A673 (cell line): ENCODE results near the gene PPP1R14D. TPM values are rescaled to one million over a fixed set of nuclear protein-coding genes. Genes with fewer than 3 reads are reported as not detected.

Experiments
- BruUV-seq: library from RNA; stranded (reverse); fragments of 400-500 nt; replicated peaks from 2 replicates; lab custom pipeline; 2021; lab: Mats Ljungman, UMichigan
- CTCF ChIA-PET: fragments of 300-600 bp; sonication (Branson Sonifier 250); formaldehyde crosslinking; loops from one replicate; lab custom pipeline; 2022; ENCODE audit warnings: antibody characterized with exemption; lab: Charles Lee
- POLR2A ChIA-PET: fragments of 300-600 bp; sonication (Branson Sonifier 250); formaldehyde crosslinking; loops from one replicate; lab custom pipeline; 2022; ENCODE audit warnings: antibody characterized with exemption; ENCODE audit not compliant: low non-redundant PET; lab: Charles Lee
- DNase-seq: peaks from one replicate; pipeline ENCODE4 v3.0.0-alpha.2; 2015; ENCODE audit warnings: low spot score
- H3K27ac ChIP-seq: fragments of 200-600 bp; sonication (generic); 2 replicates; pipeline ENCODE4 v1.5.1; 2016; ENCODE audit warnings: mixed run types, low read depth, mild to moderate bottlenecking, mixed read lengths, antibody characterized with exemption, low read length; ENCODE audit not compliant: poor library complexity, severe bottlenecking
- H3K27me3 ChIP-seq: fragments of 200-600 bp; sonication (generic); replicated peaks from 2 replicates; pipeline ENCODE4 v1.6.1; 2017; ENCODE audit warnings: mixed run types, low read depth, mild to moderate bottlenecking, mixed read lengths, antibody characterized with exemption, low read length; ENCODE audit not compliant: insufficient read depth, poor library complexity
- H3K36me3 ChIP-seq: fragments of 200-600 bp; sonication (generic); 2 replicates; pipeline ENCODE4 v1.6.1; 2016; ENCODE audit warnings: mixed run types, mild to moderate bottlenecking, mixed read lengths, antibody characterized with exemption, low read length; ENCODE audit not compliant: insufficient read depth, poor library complexity, severe bottlenecking
- H3K4me1 ChIP-seq: fragments of 200-600 bp; sonication (generic); 2 replicates; pipeline ENCODE4 v1.6.1; 2017; ENCODE audit warnings: mixed run types, mild to moderate bottlenecking, mixed read lengths, antibody characterized with exemption, low read length; ENCODE audit not compliant: insufficient read depth, poor library complexity, severe bottlenecking
- H3K4me3 ChIP-seq: fragments of 200-600 bp; sonication (generic); 2 replicates; pipeline ENCODE4 v1.5.1; 2016; ENCODE audit warnings: low read depth, mixed run types, mild to moderate bottlenecking, mixed read lengths, low read length; ENCODE audit not compliant: poor library complexity, severe bottlenecking
- H3K9me3 ChIP-seq: fragments of 200-600 bp; sonication (generic); 2 replicates; pipeline ENCODE4 v1.6.1; 2016; ENCODE audit warnings: mixed run types, low read depth, mild to moderate bottlenecking, mixed read lengths, antibody characterized with exemption, low read length; ENCODE audit not compliant: poor library complexity, severe bottlenecking
- CTCF ChIP-seq: fragments of 300-800, 200-600 bp; sonication (generic); conservative IDR thresholded peaks from 2 replicates; pipeline ENCODE4 v1.5.1; 2017; ENCODE audit warnings: low read depth, mild to moderate bottlenecking, antibody characterized with exemption, low read length, moderate library complexity, mixed read lengths
- EZH2 ChIP-seq: fragments of 200-600 bp; sonication (generic); IDR thresholded peaks from 2 replicates; pipeline ENCODE4 v1.6.1; 2017; ENCODE audit warnings: borderline replicate concordance, low read depth, mild to moderate bottlenecking, mixed read lengths, antibody characterized with exemption, low read length; ENCODE audit not compliant: poor library complexity, severe bottlenecking
- intact Hi-C: fragments of 100-400 bp; cut with micrococcal nuclease; formaldehyde crosslinking; loops from one replicate; pipeline ENCODE4 v1.10.0; 2022; ENCODE audit not compliant: unreplicated experiment
- total RNA-seq: library from RNA; stranded (reverse); gene quantifications from 2 replicates; pipeline ENCODE4 v1.2.3, GENCODE V29; 2021

PPP1R14D gene
- total RNA-seq, 1 experiment from 2014 or later: not detected

GRCh38 chr15:40771242-40771641 lies 57.3 kb downstream of the PPP1R14D start:
- Histone ChIP-seq H3K9me3 (no peaks in the 10 kb centered on the region), H3K4me3 (no peak overlapping the region), H3K27ac (no peak overlapping the region), H3K27me3 (no peaks in the 10 kb centered on the region), H3K36me3 (peaks cover 18% of the 10 kb centered on the region), H3K4me1 (peaks cover 23% of the 10 kb centered on the region)
- intact Hi-C loops: no loop called here
- BruUV-seq: no TSS peak
- TF ChIP-seq CTCF (no peak), EZH2 (no peak)
- ChIA-PET CTCF (no interaction called here), POLR2A (no interaction called here)
- no peak for DNase-seq

- Histone ChIP-seq H3K36me3 (peaks cover 9% of the 10 kb centered on the region), H3K4me1 (peaks cover 33% of the 10 kb centered on the region), H3K27me3 (no peaks in the 10 kb centered on the region), H3K4me3 (no peak overlapping the region), H3K9me3 (no peaks in the 10 kb centered on the region), H3K27ac (peak overlapping the region; percentile 69)
- ChIA-PET POLR2A (no interaction called here), CTCF (no interaction called here)
- TF ChIP-seq EZH2 (no peak), CTCF (no peak)
- BruUV-seq: no TSS peak
- intact Hi-C loops: no loop called here
- no peak for DNase-seq
These were observed 58.3 kb downstream of the PPP1R14D start for GRCh38 chr15:40770147-40770721.

GRCh38 chr15:40769274-40770146 lies 59.0 kb downstream of the PPP1R14D start, which contains the start of gene C15orf62:
Gene C15orf62, plus strand, starts transcription at chr15:40769980. Its CDS starts 516 bp downstream, at chr15:40770496.
- CTCF ChIA-PET: interaction anchor here (1.3 kb wide), 1 partner anchor 13 kb away, joined by 3 read pairs; no protein-coding TSS in a partner anchor
- POLR2A ChIA-PET: no interaction called here
- Histone ChIP-seq H3K4me1 (peaks cover 40% of the 10 kb centered on the region), H3K36me3 (peaks cover 8% of the 10 kb centered on the region), H3K27me3 (no peaks in the 10 kb centered on the region), H3K4me3 (no peak within 1 kb of the TSS), H3K27ac (peak within 1 kb of the TSS; percentile 69), H3K9me3 (no peaks in the 10 kb centered on the region)
- intact Hi-C loops: no loop called here
- DNase-seq: peak; percentile 80
- no TSS peak for BruUV-seq
- TF ChIP-seq EZH2 (no peak), CTCF (no peak)
